GM19324 (cell line): Measurements from ENCODE around the gene CNIH4.
"Not testable (repeated sequence)": the region's sequence is repeated elsewhere in the genome, so short reads cannot be mapped to it uniquely, and the experiment has no call there.

Experiments
- ATAC-seq: cut with Tn5 transposase; IDR thresholded peaks from one replicate; pipeline ENCODE4 v1.9.1; 2021; ENCODE audit warnings: mild to moderate bottlenecking, moderate library complexity; ENCODE audit not compliant: unreplicated experiment, low FRiP score

CNIH4 gene

DNA sequence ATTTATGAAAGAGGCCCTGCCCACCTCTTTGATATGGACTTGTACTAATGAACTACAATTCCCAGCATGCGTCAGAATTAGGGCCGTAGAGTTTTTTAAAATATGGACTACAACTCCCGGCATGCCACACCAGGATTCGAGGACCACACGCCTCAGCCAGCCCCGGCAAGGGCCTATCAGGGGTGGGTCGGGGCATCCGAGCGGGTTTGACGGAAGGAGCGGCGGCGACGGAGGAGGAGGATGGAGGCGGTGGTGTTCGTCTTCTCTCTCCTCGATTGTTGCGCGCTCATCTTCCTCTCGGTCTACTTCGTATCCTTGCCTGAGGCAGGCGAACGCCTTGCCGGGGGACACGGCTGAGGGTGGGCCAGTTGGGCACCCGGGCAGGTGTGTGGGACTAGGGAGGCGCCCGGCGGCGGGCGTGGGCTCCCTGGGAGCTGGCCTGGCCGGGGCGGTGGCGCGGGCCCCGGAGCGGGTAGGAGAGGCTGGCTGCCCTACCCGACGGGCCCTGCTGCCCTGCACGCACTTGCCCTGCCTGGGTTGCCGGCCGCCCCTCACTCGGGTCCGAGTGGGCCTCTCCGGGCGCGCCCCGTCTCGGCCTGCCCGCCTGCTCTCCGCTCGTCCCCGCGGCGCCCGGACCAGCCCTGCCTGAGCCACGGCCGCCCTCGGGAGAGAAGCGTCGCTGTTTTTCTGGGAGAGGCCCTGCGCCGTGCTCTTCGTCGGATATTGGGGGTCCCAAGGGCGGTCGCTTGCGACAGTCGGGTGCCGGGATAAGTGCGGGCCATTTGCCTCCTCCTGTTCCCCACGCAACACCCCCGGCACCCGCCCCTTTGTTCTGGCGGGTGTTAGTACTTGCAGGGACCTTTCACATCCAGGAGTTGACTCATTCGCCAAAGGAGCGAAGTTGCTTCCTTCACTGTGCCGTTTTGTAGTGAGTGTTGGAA lies at the start of gene CNIH4:
Gene CNIH4 (plus strand): TSS at position 195 of the 941 bp plus-strand sequence. CDS start 46 bp downstream, at position 241.
- peak; percentile 99 for ATAC-seq

GRCh38 chr1:224308064-224308463 lies 48.6 kb upstream of the CNIH4 start:
- no peak for ATAC-seq

- not testable (repeated sequence) for ATAC-seq
Measured at GRCh38 chr1:224311503-224311902, 45.2 kb upstream of the CNIH4 start.

DNA sequence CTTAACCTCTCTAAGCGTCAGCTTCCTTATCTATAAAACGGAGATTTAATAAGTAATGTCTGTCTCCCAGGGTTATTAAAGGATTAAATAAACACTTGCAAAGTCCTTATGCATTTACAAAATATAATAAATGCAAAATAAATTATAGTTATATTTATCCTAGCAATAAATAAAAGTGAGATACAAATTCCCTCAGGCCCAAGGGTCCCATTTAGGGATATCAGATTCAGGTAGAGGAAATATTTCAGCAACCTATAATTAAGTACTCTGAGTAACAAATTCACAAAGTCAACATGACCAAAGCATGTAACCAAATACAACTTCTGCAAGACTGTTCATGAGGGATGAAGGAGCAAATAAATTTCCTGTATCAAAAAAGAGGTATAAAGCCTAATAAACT lies 44.7 kb upstream of the CNIH4 start:
- ATAC-seq = no peak

DNA sequence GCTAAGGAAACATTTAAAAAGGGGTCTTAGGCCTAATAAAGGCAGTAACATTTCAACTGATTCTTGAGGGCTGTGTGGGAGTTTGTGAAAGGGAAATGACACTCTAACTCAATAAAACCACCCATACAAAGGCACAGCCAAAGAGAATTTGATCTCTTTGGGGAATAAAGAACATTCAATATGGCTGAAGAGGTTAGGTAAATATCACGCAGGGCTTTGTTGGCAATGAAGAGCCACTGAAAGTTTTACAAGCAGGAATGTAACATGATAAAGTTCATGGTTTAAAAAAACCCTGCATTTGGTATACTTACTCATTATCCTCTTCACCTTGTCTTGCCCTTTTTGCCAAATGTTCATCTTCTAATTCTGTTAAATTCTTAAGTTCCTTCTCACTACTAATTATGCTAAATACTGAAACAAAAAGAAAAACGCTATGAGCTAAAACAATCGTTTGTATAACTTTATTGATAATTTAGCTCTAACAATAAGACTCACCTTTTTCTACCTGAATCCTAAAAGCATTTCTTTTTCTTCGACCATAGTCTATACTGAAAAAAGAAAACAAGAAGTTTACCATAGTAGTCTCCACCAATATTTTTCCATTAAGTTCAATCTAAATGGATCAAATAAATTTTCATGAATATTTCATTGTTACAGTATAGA lies 39.2 kb upstream of the CNIH4 start:
- ATAC-seq = no peak

GRCh38 chr1:224321706-224322105 lies 35.0 kb upstream of the CNIH4 start:
- no peak for ATAC-seq

DNA sequence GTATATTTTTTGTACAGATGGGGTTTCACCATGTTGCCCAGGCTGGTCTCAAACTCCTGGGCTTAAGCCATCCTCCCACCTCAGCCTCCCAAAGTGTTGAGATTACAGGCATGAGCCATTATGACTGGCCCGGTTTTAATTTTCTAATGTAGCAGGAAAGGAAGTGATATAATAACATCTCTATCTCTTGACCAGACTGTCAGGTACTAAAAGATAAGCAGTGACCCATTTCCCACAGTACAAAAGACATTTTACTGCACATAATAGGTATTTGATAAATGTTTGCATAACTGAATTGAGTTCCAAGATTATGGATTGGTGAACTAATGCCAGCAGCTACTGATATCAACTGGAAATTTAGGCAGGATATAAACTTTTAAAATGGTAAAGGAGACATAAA lies 30.7 kb upstream of the CNIH4 start:
- no peak for ATAC-seq

GRCh38 chr1:224328644-224329043 lies 28.0 kb upstream of the CNIH4 start:
- ATAC-seq = no peak

GRCh38 chr1:224329484-224329841 lies 27.2 kb upstream of the CNIH4 start:
- ATAC-seq = no peak

- ATAC-seq = peak; percentile 89
Measured at GRCh38 chr1:224329842-224330753, 26.6 kb upstream of the CNIH4 start, which contains the start of gene NVL. NVL (minus strand) TSS chr1:224330172; CDS start chr1:224330127, 45 bp downstream.

- no peak for ATAC-seq
Measured at GRCh38 chr1:224331326-224331725, 25.4 kb upstream of the CNIH4 start.

GRCh38 chr1:224331824-224332223 lies 24.9 kb upstream of the CNIH4 start:
- ATAC-seq = no peak

DNA sequence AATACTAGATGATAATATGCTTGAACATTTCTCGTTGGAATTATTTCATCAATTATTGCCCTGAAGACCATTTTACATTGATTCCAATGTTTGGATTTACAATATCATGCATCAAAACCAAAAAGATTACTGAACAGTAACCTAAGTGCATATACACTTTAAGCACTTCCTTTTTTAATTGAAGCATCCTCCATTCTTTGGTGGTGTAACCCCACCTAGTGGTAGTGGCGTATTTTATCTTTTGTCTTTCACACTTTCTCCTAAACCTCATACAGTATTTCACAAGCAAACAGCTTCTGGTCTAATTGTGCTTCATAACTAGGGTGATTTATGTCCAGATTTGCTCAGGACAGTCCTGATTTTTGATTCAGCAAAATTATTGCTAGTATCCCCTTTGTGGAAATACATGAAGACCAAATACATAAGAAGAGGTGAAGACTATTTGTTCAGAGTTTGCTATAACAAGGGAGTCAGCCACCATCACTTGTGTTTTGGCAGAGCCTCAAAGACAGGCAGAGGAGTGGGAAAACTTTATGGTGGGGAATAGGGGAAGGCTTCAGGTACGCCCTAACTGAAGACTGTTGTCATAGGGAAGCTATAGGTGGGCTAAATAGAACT lies 23.3 kb upstream of the CNIH4 start:
- ATAC-seq = no peak

GRCh38 chr1:224333939-224334786 lies 22.5 kb upstream of the CNIH4 start:
- ATAC-seq = no peak

- no peak for ATAC-seq
Measured at GRCh38 chr1:224338150-224338838, 18.4 kb upstream of the CNIH4 start.

GRCh38 chr1:224339442-224340033 lies 17.1 kb upstream of the CNIH4 start:
- ATAC-seq = no peak

- ATAC-seq = peak; percentile 79
Measured at GRCh38 chr1:224340453-224341384, 16.0 kb upstream of the CNIH4 start.
